NCI-H1417 treated with DMSO at 0.1 percent for 48 hours (cell line): ENCODE measurements around the gene ILF2.

Experiments used
- DNase-seq: peaks from one replicate; lab custom pipeline; 2025; lab: John Stamatoyannopoulos, UW

Gene ILF2

GRCh38 chr1:153627715-153628626 lies 42.8 kb downstream of the ILF2 start, which contains the start of gene S100A1:
Gene S100A1, plus strand, starts transcription at chr1:153628434. Its CDS starts 2,088 bp downstream, at chr1:153630522.
- no peak for DNase-seq

GRCh38 chr1:153626904-153627714 lies 43.7 kb downstream of the ILF2 start, which contains the start of gene S100A13:
Gene S100A13, minus strand, starts transcription at chr1:153627505. Its CDS starts 1,033 bp downstream, at chr1:153626472.
- peak; percentile 28 for DNase-seq

GRCh38 chr1:153626477-153626903 lies 44.3 kb downstream of the ILF2 start:
- no peak for DNase-seq

GRCh38 chr1:153624965-153625611 lies 45.7 kb downstream of the ILF2 start:
- DNase-seq, result no peak

- DNase-seq, result no peak
Measured at GRCh38 chr1:153623101-153623500, 47.7 kb downstream of the ILF2 start.

GRCh38 chr1:153619171-153619570 lies 51.6 kb downstream of the ILF2 start:
- no peak for DNase-seq

GRCh38 chr1:153617663-153618062 lies 53.1 kb downstream of the ILF2 start:
- DNase-seq, result no peak

GRCh38 chr1:153616917-153617311 lies 53.9 kb downstream of the ILF2 start:
- no peak for DNase-seq

- no peak for DNase-seq
Measured at GRCh38 chr1:153616144-153616916, 54.5 kb downstream of the ILF2 start, which contains the start of gene S100A14. Gene S100A14, minus strand, starts transcription at chr1:153616325. Its CDS starts 467 bp downstream, at chr1:153615858.

GRCh38 chr1:153615406-153615805 lies 55.4 kb downstream of the ILF2 start:
- DNase-seq, result no peak

GRCh38 chr1:153614906-153615305 lies 55.9 kb downstream of the ILF2 start:
- no peak for DNase-seq

GRCh38 chr1:153614189-153614900 lies 56.4 kb downstream of the ILF2 start:
- DNase-seq, result no peak

- no peak for DNase-seq
Measured at GRCh38 chr1:153613406-153613805, 57.4 kb downstream of the ILF2 start.

GRCh38 chr1:153612755-153613331 lies 58.0 kb downstream of the ILF2 start, which contains the start of gene S100A16:
Gene S100A16, minus strand, starts transcription at chr1:153613137. Its CDS starts 4,986 bp downstream, at chr1:153608151.
- DNase-seq, result no peak

GRCh38 chr1:153612111-153612754 lies 58.6 kb downstream of the ILF2 start:
- no peak for DNase-seq
